ENCODE measurements around the gene FPR2. TPM values are rescaled to one million over a fixed set of nuclear protein-coding genes. Genes with fewer than 3 reads are reported as not detected.

Gene FPR2
- total and polyA plus RNA-seq, 9 of the 15 experiments (the other 6 are each of a cell fraction or from before 2014, with no cell fraction given): 0.03 to 0.15 (median 0.07) TPM; not detected in 6

DNA sequence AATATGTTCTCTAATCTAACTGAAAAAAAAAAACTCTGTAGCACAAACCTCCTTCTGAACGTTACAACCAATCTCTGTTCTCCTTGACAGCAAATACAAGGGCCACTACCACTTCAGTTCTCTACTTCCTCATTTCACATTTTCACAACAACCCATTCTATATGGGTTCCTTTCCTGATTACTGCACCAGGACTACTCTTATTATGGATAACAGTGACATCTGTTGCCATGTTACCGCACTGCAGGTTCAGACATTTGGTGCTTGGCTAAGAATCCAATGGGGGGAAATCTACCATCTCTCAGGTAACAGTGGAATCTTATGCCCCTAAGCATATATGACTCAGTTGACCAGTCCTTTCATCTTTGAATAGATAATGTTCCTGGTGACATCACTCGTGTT, 22.4 kb downstream of the FPR2 start (continued):
- TF ChIP-seq, protein P1, sequence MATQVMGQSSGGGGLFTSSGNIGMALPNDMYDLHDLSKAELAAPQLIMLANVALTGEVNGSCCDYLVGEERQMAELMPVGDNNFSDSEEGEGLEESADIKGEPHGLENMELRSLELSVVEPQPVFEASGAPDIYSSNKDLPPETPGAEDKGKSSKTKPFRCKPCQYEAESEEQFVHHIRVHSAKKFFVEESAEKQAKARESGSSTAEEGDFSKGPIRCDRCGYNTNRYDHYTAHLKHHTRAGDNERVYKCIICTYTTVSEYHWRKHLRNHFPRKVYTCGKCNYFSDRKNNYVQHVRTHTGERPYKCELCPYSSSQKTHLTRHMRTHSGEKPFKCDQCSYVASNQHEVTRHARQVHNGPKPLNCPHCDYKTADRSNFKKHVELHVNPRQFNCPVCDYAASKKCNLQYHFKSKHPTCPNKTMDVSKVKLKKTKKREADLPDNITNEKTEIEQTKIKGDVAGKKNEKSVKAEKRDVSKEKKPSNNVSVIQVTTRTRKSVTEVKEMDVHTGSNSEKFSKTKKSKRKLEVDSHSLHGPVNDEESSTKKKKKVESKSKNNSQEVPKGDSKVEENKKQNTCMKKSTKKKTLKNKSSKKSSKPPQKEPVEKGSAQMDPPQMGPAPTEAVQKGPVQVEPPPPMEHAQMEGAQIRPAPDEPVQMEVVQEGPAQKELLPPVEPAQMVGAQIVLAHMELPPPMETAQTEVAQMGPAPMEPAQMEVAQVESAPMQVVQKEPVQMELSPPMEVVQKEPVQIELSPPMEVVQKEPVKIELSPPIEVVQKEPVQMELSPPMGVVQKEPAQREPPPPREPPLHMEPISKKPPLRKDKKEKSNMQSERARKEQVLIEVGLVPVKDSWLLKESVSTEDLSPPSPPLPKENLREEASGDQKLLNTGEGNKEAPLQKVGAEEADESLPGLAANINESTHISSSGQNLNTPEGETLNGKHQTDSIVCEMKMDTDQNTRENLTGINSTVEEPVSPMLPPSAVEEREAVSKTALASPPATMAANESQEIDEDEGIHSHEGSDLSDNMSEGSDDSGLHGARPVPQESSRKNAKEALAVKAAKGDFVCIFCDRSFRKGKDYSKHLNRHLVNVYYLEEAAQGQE (IDR thresholded peaks at IDR 0.05; ENCODE audit: borderline replicate concordance): peak; percentile 69; the same call in 1 of the 2 replicates
- TF ChIP-seq, protein P1 (CRISPR knock-in tag; IDR thresholded peaks at IDR 0.05; ENCODE audit: low read depth): no peak
- TF ChIP-seq, protein P2, sequence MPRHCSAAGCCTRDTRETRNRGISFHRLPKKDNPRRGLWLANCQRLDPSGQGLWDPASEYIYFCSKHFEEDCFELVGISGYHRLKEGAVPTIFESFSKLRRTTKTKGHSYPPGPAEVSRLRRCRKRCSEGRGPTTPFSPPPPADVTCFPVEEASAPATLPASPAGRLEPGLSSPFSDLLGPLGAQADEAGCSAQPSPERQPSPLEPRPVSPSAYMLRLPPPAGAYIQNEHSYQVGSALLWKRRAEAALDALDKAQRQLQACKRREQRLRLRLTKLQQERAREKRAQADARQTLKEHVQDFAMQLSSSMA (CRISPR knock-in tag; IDR thresholded peaks at IDR 0.05): no peak
- TF ChIP-seq, protein P3, sequence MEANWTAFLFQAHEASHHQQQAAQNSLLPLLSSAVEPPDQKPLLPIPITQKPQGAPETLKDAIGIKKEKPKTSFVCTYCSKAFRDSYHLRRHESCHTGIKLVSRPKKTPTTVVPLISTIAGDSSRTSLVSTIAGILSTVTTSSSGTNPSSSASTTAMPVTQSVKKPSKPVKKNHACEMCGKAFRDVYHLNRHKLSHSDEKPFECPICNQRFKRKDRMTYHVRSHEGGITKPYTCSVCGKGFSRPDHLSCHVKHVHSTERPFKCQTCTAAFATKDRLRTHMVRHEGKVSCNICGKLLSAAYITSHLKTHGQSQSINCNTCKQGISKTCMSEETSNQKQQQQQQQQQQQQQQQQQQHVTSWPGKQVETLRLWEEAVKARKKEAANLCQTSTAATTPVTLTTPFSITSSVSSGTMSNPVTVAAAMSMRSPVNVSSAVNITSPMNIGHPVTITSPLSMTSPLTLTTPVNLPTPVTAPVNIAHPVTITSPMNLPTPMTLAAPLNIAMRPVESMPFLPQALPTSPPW (CRISPR knock-in tag; IDR thresholded peaks at IDR 0.05): peak; percentile 22; the same call in 1 of the 2 replicates
- TF ChIP-seq PCBP2 (IDR thresholded peaks at IDR 0.05; ENCODE audit: low read depth, low read length, poor library complexity, severe bottlenecking) (no peak), BRD9 (IDR thresholded peaks at IDR 0.05; ENCODE audit: low read depth, partially characterized antibody) (peak; percentile 58), COPS2 (conservative IDR thresholded peaks at IDR 0.05) (no peak), SOX6 (IDR thresholded peaks at IDR 0.05) (no peak), ZNF3 (CRISPR knock-in tag; IDR thresholded peaks at IDR 0.05) (no peak), ARNT (IDR thresholded peaks at IDR 0.05) (peak in 1 of 2 experiments; percentile 50; a peak in 1 of 4 replicates), ZNF175 (CRISPR knock-in tag; IDR thresholded peaks at IDR 0.05; ENCODE audit: low read depth) (peak; percentile 43; the same call in 1 of the 2 replicates), HMGN3 (IDR thresholded peaks at IDR 0.05; ENCODE audit: borderline replicate concordance, extremely low read depth, insufficient read length, low read depth, low read length) (no peak), FOXM1 (IDR thresholded peaks at IDR 0.05; ENCODE audit: low read depth) (no peak), FOXM1 (CRISPR knock-in tag; IDR thresholded peaks at IDR 0.05; ENCODE audit: low read depth) (no peak), SIN3A (IDR thresholded peaks at IDR 0.05; ENCODE audit: borderline replicate concordance in 2 of 2, control insufficient read depth in 1 of 2, low read depth in 2 of 2, low read length in 2 of 2) (no peak), CEBPG (CRISPR knock-in tag; IDR thresholded peaks at IDR 0.05) (no peak), CEBPG (tag; conservative IDR thresholded peaks at IDR 0.05 in 1 of 2, IDR thresholded peaks at IDR 0.05 in 1 of 2) (no peak)

Data from K562 (cell line).